HG03139 (cell line): ENCODE results near the gene TMEM132C.

Experiments
- ATAC-seq: cut with Tn5 transposase; IDR thresholded peaks from one replicate; pipeline ENCODE4 v1.9.1; 2021; ENCODE audit not compliant: unreplicated experiment

The TMEM132C gene

DNA sequence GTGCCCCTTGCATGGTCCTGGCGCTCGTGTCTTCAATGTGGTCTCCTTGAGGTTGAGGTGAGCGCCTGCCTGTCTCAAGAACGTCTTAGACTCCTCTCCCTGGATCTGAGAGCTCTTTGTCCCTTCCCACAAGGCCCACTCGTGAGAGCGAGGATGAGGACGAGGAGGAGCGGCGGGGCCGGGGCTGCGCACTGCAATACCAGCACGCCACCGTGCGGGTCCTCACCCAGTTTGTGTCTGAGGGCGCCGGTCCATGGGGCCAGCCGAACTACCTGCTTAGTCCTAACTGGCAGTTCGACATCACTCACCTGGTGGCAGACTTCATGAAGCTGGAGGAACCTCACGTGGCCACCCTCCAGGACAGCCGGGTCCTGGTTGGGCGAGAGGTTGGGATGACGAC, 428.7 kb downstream of the TMEM132C start:
- no peak for ATAC-seq

GRCh38 chr12:128698301-128698972, 431.5 kb downstream of the TMEM132C start:
- ATAC-seq: no peak

DNA sequence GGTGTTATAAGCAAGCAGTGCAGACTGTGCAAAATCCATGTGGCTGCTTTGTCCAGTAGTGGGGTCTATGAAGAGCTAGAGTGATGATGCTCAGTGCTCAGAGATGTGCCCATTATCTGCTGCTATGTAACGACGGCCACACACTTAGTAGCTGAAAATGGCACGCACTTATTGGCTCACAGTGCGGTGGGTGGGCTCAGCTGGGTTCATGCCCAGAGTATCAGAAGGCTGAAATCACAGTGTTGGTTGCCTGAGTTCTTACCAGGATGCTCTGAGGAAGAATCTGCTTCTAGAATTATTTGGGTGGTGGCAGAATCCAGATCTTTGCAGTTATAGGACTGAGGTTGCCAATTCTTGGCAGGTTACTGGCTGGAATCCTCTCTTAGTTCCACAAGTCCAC, 432.1 kb downstream of the TMEM132C start:
- no peak for ATAC-seq

DNA sequence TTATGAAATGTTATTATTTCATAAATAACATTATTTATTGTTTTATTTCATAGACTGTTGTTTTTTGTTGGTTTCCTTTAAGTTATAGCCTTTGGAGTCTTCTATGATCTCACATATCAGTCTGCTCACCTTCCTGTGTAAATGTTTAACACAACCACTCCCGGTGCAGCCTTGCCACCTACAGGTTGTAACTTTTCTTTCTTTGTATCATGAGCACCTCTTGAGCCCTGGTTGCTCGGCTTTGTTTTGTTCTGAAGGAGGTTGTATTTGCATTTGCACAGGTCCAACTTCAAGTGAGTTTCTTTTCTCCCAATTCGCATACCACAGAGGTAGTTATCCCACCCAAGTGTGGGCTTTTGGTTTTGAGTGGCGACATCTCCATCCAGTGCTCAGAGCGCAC, 435.4 kb downstream of the TMEM132C start:
- no peak for ATAC-seq

DNA sequence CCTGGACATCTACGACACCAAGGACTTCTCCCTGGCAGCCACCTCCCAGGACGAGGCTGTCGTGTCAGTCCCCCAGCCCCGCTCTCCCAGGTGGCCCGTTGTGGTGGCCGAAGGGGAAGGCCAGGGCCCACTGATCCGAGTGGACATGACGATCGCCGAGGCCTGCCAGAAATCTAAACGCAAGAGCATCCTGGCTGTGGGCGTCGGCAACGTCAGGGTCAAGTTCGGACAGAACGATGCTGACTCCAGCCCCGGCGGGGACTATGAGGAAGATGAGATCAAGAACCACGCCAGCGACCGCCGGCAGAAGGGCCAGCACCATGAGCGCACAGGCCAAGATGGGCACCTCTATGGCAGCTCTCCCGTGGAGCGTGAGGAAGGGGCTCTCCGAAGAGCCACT, 438.2 kb downstream of the TMEM132C start:
- ATAC-seq: no peak

- ATAC-seq: no peak
Measured at GRCh38 chr12:128707488-128707887, 440.5 kb downstream of the TMEM132C start.

DNA sequence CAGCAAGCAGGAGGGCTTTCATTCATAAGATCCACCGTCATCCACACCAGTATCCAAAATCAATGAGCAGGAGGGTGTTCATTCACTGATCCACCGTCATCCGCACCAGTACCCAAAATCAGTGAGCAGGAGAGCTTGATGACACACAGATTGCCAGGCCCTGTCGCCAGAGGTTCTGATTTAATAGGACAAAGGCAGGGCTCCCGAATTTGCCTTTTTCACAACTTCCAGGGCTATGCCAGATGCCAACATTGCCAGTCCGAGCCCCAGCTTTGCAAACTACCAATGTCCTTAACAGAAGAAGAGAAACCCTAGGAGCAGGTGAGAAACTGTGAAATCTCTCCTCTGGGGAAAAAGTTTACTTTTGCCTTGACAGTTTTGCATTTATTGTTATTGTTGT, 441.8 kb downstream of the TMEM132C start:
- no peak for ATAC-seq

DNA sequence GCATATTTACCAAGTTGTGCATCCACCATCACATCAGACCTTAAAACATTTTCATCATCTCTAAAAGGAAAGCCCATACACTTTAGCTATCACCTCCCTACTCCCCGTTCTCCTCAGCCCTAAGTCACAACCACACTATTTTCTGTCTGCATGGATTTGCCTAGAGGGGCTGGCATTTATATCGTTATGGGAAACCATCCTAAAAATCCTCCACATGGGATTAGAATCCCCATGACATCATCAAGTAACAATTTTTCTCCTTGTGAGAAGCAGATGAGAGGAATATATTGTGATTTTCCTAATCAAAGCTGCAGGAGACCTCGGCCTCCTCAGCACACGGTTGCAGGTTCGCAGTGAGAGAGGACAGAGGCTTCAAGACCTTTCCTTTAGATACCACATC, 442.7 kb downstream of the TMEM132C start:
- ATAC-seq: no peak

DNA sequence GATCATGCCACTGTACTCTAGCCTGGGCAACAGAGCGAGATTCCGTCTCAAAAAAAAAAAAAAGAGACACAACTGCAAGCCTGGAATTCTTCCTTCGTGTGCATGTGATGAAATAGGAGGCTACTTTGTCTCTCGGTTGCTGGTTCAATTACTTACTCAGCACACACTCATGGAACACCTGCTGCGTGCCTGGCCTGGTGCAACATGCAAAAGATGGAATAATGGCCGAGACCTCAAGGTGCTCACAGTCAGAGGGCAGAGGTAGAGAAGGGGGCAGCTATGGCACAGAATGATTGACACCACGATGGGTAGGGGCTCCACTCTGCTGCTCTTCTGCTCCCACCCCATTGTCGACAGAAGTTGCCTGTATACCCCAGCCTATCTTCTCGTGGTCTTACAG, 444.5 kb downstream of the TMEM132C start:
- ATAC-seq: no peak

DNA sequence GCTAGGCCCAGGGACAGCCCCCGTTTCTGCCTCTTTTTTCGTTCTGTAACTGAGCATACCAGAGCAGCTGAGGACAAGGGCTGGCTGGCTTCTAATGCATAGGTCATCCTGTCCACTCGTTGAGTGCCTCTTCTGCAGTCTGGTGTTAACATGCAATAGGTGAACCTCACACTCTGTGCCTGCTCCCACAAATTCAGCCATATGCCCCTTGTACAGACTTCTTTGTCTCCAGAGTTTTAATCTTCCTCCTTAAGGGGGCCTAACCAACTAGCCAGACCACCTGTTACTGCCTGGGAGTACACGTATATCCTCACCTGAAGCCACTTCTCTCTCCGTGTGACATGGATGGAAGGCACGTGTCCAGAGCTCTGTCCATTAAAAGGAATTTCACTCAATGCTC, 445.7 kb downstream of the TMEM132C start:
- no peak for ATAC-seq

DNA sequence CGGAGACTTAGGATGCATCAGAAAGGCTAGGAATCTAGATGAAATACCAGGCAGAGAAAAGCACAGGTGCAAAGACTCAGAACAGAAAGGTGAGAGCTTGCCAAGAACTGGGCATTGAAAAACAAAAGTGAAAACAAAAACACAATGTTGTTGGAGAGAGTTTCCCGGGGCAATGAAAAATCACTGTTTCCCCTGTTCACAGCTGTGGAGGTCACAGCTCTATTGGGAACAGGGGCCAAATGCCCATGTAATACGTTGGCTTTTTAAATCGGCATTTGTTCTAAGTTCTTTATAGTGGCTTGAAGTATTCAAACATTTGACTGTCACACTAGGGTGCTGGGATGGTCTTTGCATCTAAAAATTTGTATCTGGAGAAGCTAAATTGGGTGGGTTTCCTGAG, 448.5 kb downstream of the TMEM132C start:
- ATAC-seq: no peak

GRCh38 chr12:128724468-128725046, 457.6 kb downstream of the TMEM132C start:
- no peak for ATAC-seq

DNA sequence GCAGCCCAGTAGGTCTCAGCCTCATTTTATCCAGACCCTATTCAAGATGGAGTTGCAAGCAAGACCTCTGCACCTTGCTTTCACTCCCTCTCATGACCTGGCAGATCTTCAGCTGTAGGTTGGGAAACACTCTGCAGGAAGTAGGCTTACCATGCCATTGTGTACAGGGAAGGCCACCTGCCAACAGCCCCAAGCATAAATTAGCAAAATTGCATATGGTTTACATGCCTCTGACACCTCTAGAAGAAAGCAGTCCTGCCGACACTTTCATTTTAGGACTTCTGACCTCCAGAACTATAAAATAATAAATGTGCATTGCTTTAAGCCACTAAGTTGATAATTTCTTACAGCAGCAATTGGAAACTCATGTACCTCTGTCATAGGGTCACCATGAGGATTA, 459.9 kb downstream of the TMEM132C start:
- ATAC-seq: no peak

DNA sequence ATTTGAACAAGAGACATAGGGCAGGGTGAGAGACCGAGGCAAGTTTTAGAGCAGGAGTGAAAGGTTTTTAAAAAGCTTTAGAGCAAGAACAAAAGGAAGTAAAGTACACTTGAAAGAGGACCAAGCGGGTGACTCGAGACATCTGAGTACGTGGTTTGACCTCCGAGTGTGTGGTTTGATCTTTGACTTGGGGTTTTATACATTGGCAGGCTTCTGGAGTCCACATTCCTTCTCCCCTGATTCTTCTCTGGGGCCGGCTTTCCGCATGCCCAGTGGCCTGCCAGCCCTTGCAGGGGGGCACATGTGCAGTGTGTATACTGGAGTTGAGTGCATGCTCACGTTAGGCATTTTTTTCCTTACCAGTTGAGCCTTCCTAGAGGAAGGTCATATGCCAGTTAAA, 460.5 kb downstream of the TMEM132C start:
- no peak for ATAC-seq

DNA sequence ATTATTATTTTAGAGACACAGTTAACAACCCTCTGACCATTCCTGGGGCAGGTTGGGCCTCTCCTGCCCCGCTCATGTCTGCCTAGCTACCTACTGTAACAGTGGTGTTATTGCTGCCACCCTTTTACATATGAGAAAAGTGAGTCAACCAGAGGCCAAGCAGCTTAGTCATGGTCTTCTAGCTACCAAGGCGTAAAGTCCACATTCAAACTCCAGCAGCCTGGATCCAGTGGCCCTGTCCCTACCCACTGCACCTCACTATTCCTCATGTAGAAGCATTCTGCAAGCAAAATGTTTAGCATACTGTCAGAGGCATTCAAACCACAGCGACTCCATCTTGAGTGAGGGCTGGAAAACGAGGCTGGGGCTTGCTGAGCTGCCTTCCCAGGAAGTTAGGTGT, 461.0 kb downstream of the TMEM132C start:
- ATAC-seq: no peak

- no peak for ATAC-seq
Measured at GRCh38 chr12:128729628-128730121, 462.7 kb downstream of the TMEM132C start.

GRCh38 chr12:128734371-128734770, 467.4 kb downstream of the TMEM132C start:
- ATAC-seq: no peak

DNA sequence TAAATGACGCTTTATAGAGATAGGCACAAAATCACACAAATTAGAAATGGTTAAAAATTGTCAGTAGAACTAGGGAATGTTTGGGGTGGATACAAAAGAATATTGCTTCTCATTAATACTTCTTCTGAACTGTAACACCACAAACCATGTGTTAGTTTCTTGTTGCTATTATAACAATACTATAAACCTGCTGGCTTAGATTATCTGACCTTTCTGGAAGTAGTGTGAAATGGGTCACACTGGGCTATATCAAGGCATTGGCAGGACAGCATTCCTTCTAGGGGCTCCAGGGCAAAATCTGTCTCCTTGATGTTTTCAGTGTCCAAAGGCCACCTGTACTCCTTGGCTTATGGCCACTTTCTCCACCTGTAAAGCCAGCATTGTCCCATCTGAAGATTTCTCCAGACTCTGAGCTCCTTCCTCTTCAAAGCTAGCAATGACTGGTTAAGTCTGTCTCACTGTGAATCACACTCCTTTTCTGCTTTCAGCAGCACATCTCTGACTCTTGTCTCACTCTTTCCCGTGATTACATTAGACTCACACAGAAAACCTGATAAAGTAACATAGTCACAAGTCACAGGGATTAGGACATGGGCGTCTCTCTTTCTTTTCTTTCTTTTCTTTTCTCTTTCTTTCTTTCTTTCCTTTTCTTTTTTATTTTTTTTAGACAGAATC, 470.5 kb downstream of the TMEM132C start:
- ATAC-seq: no peak

DNA sequence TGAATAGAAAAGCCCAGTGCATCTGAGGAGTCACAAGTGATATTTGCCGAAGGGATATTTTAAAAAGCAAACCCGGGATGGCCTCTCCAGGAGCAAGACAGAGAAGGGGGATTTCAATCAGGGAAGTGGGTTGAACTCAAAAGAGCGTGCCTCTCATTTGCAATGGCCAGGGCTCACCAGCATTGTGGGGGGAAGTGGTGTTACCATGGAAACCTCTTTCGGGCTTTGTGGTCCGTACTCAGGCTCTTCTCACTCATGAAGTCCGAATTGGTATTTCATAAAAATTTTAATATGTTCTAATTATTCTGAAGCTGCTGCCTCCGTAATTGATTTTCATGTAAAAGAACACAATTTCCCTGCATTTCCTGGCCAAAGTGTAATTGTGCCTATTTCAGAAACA, 476.9 kb downstream of the TMEM132C start:
- no peak for ATAC-seq

- no peak for ATAC-seq
Measured at GRCh38 chr12:128745772-128746689, 479.1 kb downstream of the TMEM132C start.

GRCh38 chr12:128747441-128747840, 480.5 kb downstream of the TMEM132C start:
- no peak for ATAC-seq
